Measurements from ENCODE around the gene MAML1.

DNA sequence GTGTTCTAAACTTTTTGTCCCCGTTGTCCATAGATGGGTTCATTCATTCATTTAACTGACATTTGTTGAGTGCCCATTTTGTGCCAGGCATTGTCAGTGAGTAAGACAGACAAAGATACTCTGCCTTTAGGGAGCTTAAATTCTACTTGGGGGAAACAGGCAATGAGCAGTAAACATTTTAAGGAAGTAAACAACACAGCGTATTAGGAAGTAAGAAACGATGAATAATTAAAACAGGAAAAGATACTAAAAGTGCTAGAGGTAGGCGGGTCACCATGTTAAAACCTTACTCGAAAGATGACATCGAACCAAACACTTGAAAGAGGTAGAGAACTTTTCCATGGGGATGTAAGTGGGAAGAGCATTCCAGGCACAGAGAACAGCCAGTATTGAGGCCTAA, 5.5 kb upstream of the MAML1 start:
- TF ChIP-seq EZH2phosphoT487 (IDR thresholded peaks at IDR 0.05; ENCODE audit: insufficient read depth, low read depth) (no peak), EZH2 (IDR thresholded peaks at IDR 0.05; ENCODE audit: insufficient read depth, poor library complexity, severe bottlenecking) (no peak)

Measured in GM23248 (cell line).